ENCODE measurements around the gene MAPK9. TPM values are rescaled to one million over a fixed set of nuclear protein-coding genes. Genes with fewer than 3 reads are reported as not detected.

MAPK9 gene
- total RNA-seq, 1 experiment from 2014 or later, result 43.4 TPM

- no peak overlapping the region for H3K4me2 ChIP-seq (ENCODE audit: low read length)
- H3K9me3 ChIP-seq (ENCODE audit: control insufficient read depth in 1 of 2, insufficient read depth in 1 of 2, low read depth in 1 of 2, low read length in 2 of 2), result no peaks in the 10 kb centered on the region
- no peaks in the 10 kb centered on the region for H3K27me3 ChIP-seq (ENCODE audit: insufficient read depth, low read length)
- RAD21 ChIA-PET (ENCODE audit: low non-redundant PET in 1 of 2, low total read pairs in 2 of 2, uncharacterized antibody in 2 of 2, unreplicated experiment in 2 of 2), result no interaction called here
- BruUV-seq (replicated peaks), result no TSS peak
- H4K20me1 ChIP-seq (ENCODE audit: insufficient read depth), result no peaks in the 10 kb centered on the region
- POLR2A ChIA-PET, result no interaction called here
- TF ChIP-seq ZFX (IDR thresholded peaks at IDR 0.05), result no peak
- TF ChIP-seq POLR2AphosphoS5 (IDR thresholded peaks at IDR 0.05; ENCODE audit: low read depth, low read length), result no peak
- no peak for TF ChIP-seq ZBTB33 (IDR thresholded peaks at IDR 0.05; ENCODE audit: extremely low read depth, insufficient replicate concordance, low read length)
- no peak for TF ChIP-seq REST (IDR thresholded peaks at IDR 0.05; ENCODE audit: low read depth)
- no peak for TF ChIP-seq POLR2A (IDR thresholded peaks at IDR 0.05; ENCODE audit: borderline replicate concordance, extremely low read depth, insufficient read depth, insufficient read length)
- TF ChIP-seq CEBPB (IDR thresholded peaks at IDR 0.05; ENCODE audit: low read depth), result no peak
- no peak for TF ChIP-seq YY1 (IDR thresholded peaks at IDR 0.05; ENCODE audit: extremely low read depth, insufficient replicate concordance, low read depth, low read length)
- no peak for TF ChIP-seq JUND (IDR thresholded peaks at IDR 0.05)
- TF ChIP-seq CBX3 (IDR thresholded peaks at IDR 0.05; ENCODE audit: low read depth), result no peak
- TF ChIP-seq EZH2phosphoT487 (IDR thresholded peaks at IDR 0.05; ENCODE audit: borderline replicate concordance), result no peak
- TF ChIP-seq RAD21 (IDR thresholded peaks at IDR 0.05; ENCODE audit: low read depth), result no peak
- TF ChIP-seq ZNF274 (IDR thresholded peaks at IDR 0.05; ENCODE audit: low read depth, low read length), result no peak
- no peak for TF ChIP-seq MAX (IDR thresholded peaks at IDR 0.05)
- no peak for TF ChIP-seq TCF7L2 (IDR thresholded peaks at IDR 0.05; ENCODE audit: borderline replicate concordance, extremely low read depth, insufficient read depth, insufficient read length)
- TF ChIP-seq SIN3A (IDR thresholded peaks at IDR 0.05; ENCODE audit: low read depth), result no peak
- no peak for TF ChIP-seq ATF3 (IDR thresholded peaks at IDR 0.05)
- TF ChIP-seq ELF1 (IDR thresholded peaks at IDR 0.05; ENCODE audit: borderline replicate concordance, low read depth), result no peak
- TF ChIP-seq FOSL1 (IDR thresholded peaks at IDR 0.05; ENCODE audit: low read depth), result no peak
- no peaks in the 10 kb centered on the region; a peak in 1 of 4 replicates for H3K36me3 ChIP-seq (ENCODE audit: control insufficient read depth in 1 of 2, insufficient read depth in 2 of 2, low read length in 2 of 2)
- no peak for ATAC-seq
- H3K9me2 ChIP-seq (ENCODE audit: insufficient read depth), result no peaks in the 10 kb centered on the region
- intact Hi-C loops (cut with micrococcal nuclease), result no loop called here
- no peak overlapping the region for H3K27ac ChIP-seq (ENCODE audit: low read depth, low read length)
- no peaks in the 10 kb centered on the region for H3K79me2 ChIP-seq (ENCODE audit: insufficient read depth, low read length)
- no peak overlapping the region for H3K4me3 ChIP-seq (replicated peaks in 1 of 2; ENCODE audit: low read depth in 1 of 2, low read length in 2 of 2)
- no peak overlapping the region for H3K9ac ChIP-seq (ENCODE audit: low read length)
- H3K4me1 ChIP-seq (ENCODE audit: control insufficient read depth in 1 of 2, insufficient read depth in 2 of 2, low read length in 2 of 2), result no peaks in the 10 kb centered on the region; a peak in 1 of 4 replicates
- H2AFZ ChIP-seq (ENCODE audit: low read depth, low read length, poor library complexity, severe bottlenecking), result no peak overlapping the region
- DNase-seq (ENCODE audit: low read depth, low spot score), result no peak
- CTCF ChIA-PET, result no interaction called here
These were observed 61.9 kb downstream of the MAPK9 start for GRCh38 chr5:180230017-180230416.

Measured in HCT116 (cell line).